HG03378 (cell line): ENCODE data around the gene CDK5RAP2.

Source experiments
- ATAC-seq: cut with Tn5 transposase; IDR thresholded peaks from one replicate; pipeline ENCODE4 v1.9.1; 2021; ENCODE audit warnings: mild to moderate bottlenecking, moderate library complexity; ENCODE audit not compliant: unreplicated experiment

The CDK5RAP2 gene

DNA sequence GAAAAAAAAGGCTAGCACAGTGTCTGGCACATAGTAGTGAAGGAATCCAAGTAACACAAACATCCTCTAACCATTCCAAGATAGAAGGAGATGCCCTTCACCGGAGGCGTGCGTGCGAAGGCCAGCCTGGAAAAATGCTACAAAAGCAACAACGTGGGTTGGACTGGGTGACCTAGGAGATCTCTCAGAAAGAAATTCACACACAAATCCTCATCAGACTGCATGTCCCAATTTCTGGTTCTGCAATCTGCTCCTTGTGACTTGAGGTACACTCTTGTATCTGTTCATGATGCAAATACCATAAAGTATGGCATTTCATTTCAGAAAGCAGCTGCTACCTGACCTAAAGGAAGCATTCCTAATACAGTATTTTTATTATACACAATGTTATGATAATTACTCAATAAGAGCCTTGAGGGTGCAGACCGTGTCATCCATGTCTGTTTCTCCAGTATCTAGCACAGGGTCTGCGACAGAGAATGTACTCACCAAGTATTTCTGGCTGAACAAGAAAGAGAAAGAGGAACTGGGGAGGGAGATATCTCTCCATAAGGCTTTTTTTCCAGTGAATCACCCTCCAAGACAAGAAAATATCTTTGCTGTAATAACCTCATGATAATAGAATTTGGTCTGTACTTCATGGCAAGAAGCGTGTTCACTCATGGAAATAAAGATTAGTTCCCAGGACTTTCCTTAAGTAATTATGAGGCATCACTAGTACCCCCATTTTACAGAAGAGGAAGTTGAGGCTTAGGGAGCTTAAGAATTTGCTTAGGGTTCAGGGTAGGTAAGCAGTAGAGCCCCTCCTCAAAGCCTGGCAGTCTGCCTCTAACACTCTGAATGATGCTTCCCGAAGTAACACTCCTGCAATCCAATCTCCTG is 138.3 kb downstream of the CDK5RAP2 start:
- no peak for ATAC-seq

DNA sequence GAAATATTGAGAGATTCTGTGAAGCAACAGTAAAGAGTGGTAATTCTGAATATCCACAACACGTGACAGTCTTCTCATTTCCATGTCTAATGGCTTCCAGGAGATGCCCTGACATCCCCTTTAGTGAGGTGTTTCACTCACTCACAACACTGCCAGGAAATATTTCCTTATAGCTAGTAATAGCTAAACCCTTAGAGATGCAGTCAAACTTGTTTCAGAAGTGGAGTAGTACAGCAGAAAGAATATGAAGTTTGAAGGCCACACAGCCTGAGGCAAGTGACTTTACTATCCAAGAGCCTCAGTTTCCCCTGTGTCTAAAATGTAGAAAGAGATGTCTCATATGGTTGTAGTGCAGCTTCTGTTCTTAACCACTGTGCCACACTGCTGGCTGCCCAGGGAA is 139.2 kb downstream of the CDK5RAP2 start:
- no peak for ATAC-seq

DNA sequence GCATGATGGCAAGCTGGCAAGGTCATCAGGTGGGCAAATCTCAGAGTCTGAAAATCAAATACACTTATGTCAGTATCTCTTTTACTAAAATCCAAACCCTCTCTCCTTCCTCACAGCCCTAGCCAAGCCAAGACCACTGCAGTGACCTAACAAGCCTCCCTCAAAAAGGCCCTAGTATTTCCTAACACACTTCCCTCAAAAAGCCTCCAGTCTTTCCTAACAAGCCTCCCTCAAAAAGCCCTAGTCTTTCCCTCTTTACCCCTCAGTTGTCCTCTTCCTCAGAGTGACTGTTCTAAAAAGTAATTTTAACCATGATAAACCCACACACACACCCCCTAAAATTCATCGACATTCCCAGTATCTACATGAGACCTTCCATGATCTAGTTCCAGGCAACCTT is 140.0 kb downstream of the CDK5RAP2 start:
- no peak for ATAC-seq

DNA sequence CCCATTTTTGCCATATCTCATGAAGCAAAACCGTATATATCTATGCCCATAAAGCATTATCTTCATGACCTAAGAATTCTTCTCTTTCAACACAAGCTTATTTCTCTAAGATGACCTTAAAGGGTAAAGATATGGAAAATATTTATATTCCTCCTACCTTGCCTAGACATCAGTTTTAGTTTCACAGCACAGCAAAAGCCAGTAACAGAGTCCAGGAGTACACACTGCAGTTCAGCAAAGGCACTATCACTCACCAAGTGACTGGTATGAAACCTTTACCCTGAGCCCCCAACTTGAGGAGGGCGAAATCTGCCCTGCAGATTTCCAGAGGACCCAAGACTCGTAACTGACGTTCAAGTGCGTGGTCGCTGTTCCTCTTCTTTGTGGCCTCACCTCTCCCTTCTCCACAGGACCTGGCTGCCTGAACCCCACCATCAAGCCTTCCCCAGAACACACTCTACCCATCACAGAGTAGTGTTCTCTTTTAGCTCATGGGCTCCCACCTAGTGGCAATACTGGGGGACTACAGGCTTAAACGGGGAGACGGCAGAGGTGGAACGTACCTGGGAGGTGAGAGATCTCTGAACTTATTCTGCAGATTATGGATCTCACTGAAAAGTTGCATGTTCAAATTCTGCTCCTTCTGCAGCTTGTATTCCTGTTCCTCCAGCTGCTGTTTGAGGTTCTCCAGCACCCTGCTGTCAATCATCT is 141.0 kb downstream of the CDK5RAP2 start:
- no peak for ATAC-seq

DNA sequence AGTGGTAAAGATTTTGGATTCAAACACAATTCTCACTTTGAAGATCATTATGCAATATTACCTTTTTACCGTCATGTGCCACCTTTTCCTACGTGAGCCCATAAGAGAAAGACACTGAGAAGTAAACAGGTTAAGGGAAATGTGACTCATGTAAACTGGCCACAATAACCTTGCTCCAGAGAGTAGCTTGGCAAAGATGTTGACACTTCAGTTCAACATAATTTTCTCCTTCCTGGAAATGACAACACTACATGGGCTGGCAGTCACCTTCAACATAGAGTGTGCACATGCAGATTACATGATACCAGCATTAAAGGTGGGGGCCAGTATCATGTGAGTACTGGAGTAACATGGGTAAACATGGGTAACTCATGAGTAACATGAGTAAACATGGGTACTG is 141.9 kb downstream of the CDK5RAP2 start:
- no peak for ATAC-seq

DNA sequence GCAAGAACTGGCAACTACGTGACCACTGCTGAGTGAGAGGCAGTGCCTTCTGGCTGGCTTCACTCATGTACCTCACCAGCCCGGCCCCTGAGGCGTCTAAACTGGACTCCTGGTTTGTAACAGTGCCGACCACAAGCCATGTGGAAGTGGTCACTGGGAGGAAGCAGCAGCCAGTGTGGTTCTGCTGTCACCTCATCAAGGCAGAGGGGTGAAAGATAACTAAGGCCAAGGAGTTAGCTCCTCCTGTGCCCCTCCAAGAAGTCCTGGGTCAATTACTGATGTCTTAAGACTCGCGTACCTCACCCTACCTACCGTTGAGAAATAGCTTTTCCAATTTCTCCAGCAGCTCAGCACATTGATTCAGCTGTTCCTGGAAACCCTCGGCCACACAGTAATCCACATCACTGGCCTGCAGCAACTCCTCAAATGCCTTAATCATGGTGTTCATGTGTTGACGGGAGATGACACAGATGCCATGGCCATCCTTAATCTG is 142.9 kb downstream of the CDK5RAP2 start:
- ATAC-seq = no peak

DNA sequence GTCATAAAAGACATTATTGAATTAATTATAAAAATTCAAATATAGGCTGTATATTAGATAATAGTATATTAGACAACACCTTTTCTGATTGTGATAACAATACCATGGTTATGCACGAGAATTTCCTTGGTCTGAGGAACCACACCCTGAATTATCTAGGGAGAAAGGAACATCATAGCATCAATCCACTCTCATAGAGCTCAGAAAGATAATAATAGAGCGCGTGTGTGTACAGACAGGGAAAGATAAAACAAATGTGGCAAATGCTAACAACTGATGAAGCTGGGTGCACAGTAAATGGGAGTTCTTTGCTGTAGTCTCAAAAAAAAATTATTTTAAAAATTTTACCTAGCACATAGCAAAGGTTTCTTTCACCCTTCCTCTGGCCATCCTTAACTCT is 143.5 kb downstream of the CDK5RAP2 start:
- ATAC-seq = no peak

DNA sequence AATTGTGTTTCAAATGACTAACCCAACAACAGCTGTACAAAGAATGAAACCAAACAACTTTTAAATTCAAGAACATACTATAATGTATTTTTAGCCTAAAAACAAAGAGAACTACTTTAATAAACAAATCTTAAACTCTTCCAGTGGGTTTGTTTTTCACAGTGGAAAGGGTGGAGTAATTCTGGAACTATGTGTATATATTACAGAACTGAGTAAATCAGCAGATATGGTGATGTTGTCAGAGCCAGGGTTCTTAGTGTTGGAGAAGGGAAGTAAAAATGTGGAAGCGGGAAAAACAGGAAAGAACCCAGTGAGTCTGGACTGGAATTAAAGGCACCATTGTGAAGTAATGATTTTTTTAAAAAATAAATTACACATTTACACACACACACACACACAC is 144.9 kb downstream of the CDK5RAP2 start:
- ATAC-seq = no peak

DNA sequence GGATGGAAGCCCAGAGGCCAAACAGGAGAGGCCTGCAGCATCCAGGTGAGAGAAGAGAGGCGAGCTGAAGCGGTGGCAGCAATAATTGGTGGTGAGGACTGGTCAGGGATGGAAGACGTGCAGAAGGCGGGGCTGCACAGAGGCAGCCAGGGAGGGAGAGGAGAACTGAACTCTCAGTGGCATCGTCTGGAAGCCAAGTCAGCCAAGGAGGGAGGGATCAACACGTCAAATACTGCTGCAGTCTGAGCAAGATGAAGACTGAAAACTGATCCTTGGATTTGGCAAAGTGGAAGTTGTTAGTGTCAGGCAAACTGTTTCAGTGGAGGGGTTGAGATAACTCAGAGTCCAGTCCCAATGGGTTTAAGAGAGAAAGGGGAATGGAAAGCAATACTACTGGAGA is 145.4 kb downstream of the CDK5RAP2 start:
- no peak for ATAC-seq

DNA sequence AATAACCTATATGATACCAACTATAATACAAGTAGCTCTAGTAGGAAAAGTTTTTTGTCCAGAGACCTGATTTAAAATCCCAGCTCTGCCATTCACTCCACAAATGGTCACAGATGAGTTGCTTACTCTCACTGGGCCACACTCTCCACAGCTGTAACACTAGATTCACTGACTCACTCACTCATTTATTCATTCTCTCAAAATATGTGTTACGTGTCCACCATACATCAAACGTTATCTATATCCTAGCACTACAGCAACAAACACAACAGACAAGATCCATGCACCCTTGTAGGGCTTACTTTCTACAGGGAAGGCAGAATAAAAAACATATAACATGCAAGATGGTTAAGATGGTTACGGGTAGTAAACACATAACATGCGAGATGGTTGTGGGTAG is 146.3 kb downstream of the CDK5RAP2 start:
- no peak for ATAC-seq

DNA sequence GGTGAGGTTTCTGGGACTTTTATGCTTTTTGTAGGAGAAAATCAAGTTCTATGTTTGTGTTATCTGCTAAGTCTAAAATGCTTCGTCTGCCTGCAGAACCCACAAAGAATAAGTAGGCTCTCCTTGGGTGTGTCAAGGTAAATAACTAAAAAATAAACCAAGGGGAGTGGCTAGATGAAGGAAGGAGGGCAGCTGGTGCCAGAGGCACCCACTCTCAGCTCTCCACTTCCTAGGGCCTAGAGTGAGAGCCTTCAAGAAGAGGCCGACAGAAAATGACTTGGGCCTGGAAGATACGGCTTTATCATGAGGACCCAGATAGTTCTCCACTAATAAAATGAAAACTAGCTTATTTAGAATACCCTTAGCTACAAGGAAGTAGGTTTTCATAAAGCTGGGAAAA is 147.4 kb downstream of the CDK5RAP2 start:
- no peak for ATAC-seq

DNA sequence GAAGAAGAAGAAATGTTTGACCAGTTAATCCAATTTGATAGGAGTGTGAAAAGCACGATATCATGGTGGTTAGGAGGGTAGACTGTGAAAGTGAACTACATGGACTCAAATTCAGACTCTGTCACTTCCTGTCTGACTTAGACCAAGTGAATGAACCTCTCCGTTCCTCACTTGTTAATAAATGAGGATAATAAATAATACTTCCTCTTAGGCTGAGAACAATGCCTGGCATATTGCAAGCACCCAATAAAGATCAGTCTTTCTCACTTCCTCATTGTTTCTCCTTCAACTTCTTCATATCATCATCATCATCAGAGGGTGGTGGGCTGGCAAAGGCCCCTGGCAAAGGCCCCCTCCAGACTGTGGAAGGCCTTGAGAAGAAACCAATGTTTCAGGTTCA is 148.7 kb downstream of the CDK5RAP2 start:
- ATAC-seq = no peak

DNA sequence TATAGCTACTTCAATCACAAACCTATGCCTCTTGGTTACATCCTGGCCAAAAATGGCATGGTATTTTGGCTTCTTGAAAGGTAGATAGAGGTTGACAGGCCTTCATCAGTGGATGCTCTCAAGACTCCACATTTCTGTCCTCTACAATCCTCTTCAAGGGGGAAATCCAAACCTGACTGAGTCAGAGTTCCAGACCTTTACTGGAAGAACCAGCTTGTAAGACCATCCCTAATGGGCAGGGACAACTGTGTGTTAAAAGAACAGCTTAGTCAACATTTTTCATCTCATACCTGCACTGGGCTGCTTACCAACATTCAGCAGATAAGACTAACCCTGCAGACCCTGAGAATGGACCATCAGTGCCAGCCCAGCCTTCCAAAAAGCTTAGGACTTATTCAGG is 155.7 kb downstream of the CDK5RAP2 start:
- no peak for ATAC-seq

DNA sequence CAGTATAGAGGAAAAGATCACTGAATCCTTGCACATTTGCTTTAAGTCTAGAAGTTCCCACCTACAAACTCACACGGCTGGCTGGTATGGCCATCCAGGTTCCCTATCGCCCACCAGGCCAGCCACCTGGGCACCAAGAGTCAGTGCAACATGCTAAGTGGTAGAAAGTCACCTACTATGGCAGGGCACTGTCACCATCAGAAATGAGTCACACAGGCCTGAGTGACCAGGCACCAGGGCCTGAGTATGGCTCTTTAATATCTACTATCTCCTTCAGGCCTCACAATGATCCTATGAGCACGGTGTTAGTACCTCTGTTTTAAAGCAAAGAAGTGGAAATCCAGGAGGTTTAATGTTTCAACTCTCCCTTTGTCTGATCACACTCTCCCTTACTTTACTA is 156.2 kb downstream of the CDK5RAP2 start:
- no peak for ATAC-seq

DNA sequence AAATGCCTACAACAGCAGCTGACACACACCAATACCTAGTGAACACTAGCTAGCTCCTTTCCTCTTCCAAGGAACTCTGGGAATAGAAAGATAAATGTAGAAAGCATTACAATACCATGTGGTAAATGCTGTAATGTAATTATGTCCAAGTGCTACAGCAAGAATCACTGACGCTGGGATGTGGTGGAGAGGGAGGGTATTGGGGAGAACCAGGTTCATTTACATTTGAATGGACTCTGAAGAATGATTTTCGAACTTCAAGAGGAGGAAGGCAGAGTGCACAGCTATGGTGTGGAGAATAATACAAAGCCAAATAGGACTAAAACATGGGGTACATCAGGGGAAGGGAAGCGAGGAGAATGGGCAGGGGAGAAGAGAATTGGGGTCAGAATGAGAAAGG is 158.0 kb downstream of the CDK5RAP2 start:
- no peak for ATAC-seq

DNA sequence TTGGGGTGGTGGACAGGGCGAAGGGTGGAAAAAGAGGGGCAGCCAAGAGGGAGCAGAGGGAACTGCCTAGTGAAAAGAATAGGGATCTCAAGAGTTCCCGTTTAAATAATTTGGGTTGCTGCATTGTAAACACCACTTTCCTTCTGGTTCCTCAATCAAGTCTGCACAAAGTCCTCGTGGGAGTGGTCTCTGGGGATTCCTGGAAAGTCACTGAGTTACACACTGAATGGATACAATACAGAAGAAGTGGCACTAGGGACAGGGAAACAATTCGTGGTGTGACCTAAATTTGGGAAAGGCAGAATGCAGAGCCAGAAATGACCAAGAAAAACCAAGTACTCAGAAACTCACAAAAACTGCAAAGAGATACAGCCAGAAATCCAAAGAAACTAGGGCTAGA is 161.7 kb downstream of the CDK5RAP2 start:
- ATAC-seq = no peak

DNA sequence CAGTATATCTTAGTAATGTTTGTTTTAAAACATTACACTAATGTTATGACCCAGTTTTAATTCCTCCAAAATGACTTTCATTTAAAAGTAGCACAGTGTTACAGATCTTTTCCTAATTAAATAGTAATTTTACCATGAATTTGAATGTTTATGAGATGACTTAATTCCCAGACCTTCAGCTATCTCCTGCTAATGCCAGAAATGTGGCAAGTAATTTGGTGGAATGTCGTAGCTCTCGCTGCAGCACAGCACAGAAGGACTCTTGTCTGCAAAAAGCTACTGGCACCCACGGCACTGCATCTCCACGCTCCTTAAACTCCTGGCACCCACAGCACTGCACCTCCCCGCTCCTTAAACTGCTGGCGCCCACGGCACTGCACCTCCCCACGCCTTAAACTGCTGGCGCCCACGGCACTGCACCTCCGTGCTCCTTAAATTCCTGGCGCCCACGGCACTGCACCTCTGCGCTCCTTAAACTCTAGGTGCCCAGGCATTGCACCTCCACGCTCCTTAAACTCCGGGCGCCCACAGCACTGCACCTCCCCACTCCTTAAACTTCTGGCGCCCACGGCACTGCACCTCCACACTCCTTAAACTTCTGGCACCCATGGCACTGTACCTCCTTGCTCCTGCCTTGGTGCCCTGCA is 163.1 kb downstream of the CDK5RAP2 start:
- ATAC-seq = no peak

DNA sequence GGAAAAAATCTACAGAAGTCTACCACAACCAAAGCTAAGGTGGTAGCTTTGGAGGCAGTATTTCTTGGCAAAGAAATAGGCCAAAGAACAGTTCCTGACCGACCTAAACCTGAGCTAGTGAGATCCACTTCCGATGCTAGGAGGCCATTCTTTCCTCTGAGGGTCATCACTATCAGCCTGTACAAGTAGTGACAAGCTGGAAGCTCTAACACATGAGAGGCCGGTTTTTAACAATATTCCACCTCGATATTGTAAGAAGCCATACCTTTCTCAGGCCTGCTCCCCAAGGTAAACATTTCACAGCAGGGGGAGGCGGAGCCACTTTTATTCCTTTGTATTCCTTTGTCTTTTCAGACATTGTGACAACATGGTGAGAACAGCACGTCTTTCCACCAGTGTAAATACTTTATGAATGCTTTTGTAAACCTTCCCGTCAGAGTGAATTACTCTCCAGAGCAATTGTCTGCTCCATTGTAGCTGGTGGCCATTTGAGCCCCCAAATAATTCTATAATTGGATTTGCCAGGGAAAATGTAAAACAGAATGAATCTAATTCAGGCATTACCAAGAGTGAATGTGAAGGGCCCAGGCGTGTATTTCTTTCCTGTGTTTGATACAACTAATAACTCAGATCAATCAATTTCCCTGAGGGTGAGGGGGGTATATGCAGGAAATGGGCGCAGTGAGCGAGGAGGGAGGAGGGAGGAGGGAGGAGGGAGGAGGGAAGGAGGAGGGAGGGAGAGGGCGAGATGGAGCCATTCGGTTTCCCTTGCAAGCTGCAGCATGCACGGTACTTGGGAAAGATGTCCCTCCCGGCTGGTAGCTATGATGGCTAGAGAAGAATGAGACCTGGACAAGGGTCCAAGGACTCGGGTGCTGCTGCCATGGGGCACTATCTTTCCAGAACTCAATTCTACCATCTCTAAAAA is 166.6 kb downstream of the CDK5RAP2 start:
- no peak for ATAC-seq

DNA sequence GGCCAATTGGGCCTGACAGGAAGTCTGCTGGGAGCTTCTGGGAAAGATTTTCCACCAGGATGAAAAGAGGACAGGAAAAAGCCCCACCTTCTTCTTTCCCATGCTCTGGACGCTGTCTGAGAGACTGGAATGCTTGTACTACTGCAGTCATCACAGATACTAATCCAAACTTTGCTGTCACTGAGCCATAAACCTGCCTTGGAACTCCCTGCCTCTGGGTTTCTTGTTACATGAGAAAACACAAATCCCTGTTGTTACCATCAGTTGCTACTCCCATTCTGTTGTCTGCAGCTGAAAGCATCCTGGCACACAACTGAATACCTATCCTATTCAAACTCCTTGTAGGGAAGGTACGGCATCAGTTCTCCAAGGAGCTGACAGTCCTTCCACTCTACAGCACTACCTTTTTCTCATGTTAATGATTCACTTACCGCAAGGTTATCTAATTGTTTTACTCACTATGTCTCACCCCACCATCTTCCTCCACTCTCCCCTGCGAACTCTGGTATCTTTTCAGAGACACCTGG is 167.5 kb downstream of the CDK5RAP2 start:
- no peak for ATAC-seq

DNA sequence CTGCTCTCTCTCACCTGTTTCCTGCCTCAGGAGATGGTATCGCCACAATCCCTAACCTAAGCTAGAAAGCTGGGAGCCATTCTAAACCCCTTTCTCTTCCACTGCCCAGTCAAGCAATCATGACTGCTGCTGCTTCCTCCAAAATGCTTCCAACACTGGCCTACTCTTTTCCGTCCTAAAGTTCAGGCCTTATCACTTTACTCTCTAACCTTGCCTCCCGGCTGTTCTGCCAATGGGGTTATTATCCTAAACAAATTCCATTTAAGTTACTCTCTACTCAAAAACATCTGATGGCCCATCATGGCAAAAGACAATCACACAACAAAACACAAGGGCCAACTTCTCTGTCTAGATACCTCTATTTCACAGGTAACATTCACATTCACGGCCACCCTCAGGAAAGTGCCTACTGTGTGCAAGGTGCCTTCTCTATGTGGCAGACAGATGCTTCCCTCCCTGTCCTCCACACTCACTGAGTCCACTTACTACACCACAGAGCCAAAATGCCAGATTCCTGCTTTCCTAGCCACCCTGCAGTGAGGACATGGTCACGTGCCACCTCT is 168.0 kb downstream of the CDK5RAP2 start:
- no peak for ATAC-seq
